GM12875 (cell line): ENCODE measurements around the gene PDLIM5.
"Not testable (repeated sequence)": the region's sequence is repeated elsewhere in the genome, so short reads cannot be mapped to it uniquely, and the experiment has no call there.

ENCODE experiments used
- H3K4me3 ChIP-seq: one replicate; pipeline ENCODE4 v1.5.1; 2011; ENCODE audit warnings: low read depth, low read length, control low read depth
- CTCF ChIP-seq: IDR thresholded peaks from 2 replicates; pipeline ENCODE4 v1.5.1; 2011; ENCODE audit warnings: low read depth, mild to moderate bottlenecking, control low read depth, inconsistent platforms, low read length, moderate library complexity, borderline replicate concordance; ENCODE audit not compliant: insufficient read depth

Gene PDLIM5

GRCh38 chr4:94613248-94613647 is 161.5 kb downstream of the PDLIM5 start:
- no peak for TF ChIP-seq CTCF
- H3K4me3 ChIP-seq, result no peak overlapping the region

GRCh38 chr4:94615451-94615850 is 163.7 kb downstream of the PDLIM5 start:
- no peak overlapping the region for H3K4me3 ChIP-seq
- TF ChIP-seq CTCF, result no peak

GRCh38 chr4:94621491-94622080 is 169.8 kb downstream of the PDLIM5 start:
- H3K4me3 ChIP-seq, result no peak overlapping the region
- TF ChIP-seq CTCF, result peak; percentile 51; the same call in 1 of the 2 replicates

DNA sequence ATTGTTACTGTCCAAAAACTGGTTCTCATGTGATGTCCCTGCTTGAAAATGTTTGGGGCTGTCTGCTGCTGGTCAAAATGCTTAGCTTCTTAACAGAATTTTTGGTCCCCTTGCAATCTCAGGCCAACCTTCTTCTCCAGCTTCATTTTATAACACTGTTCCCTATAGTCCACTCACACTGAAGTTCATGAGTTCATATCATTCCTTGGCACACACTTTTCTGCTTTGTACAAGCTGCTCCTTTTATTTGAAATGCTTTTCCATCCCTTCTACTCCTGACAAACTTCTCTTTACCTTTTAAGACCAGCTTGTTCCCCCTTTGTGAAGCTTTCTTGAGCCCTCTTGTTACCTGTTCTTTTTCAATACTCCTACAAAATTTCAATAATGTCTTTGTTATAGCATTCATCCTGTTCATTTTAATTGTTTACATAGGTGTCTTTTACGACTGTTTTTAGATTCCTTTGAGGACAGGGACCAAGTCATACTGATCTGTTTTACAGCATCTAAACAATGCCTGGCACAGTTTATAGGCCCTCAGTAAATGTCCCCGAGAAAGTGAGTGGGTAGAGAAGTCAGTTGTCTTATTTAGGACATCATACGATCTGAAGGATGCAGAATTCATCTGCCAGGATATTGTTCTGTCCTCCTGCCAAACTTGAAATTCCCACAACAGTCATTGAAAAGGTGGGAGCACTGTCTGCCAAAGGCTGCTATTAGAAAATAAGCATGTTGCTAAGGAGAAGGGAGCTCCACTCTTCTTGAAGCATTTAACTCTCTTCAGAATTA is 171.6 kb downstream of the PDLIM5 start:
- no peak for TF ChIP-seq CTCF
- H3K4me3 ChIP-seq, result no peak overlapping the region

GRCh38 chr4:94626942-94627341 is 175.2 kb downstream of the PDLIM5 start:
- TF ChIP-seq CTCF, result no peak
- H3K4me3 ChIP-seq, result no peak overlapping the region

DNA sequence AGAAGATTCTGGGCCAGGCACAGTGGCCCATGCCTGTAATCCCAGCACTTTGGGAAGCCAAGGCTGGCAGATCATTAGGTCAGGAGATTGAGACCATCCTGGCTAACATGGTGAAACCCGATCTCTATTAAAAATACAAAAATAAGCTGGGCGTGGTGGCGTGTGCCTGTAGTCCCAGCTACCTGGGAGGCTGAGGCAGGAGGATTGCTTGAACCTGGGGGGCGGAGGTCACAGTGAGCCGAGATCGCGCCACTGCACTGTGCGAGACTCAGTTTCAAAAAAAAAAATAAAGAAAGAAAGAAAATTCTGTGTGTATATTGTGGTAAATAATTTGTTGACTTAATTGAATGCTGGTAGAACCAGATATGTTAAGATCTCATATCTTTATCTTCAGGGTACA is 177.3 kb downstream of the PDLIM5 start:
- not testable (repeated sequence) for H3K4me3 ChIP-seq

- H3K4me3 ChIP-seq, result no peak overlapping the region
- TF ChIP-seq CTCF, result no peak
Measured at GRCh38 chr4:94629837-94630236, 178.1 kb downstream of the PDLIM5 start.

DNA sequence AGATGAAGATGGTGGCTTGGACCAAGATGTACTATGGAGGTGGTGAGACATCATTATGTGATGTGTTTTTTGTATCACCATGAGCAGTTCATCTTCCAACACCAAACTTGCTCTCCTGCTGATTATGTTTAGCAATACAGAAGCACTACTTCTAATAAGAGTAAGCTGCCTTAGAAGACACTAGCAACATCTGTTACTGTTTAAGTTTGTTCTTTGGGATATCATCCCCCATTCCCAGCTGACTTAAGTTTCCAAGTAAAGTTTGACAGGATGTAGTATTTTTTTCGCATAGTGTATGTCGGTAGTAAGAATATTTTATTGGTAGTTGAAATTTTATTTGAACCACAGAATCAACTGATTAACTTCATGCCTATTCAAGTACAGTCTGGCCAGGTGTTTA is 182.5 kb downstream of the PDLIM5 start:
- TF ChIP-seq CTCF, result no peak
- H3K4me3 ChIP-seq, result no peak overlapping the region
